Measurements from ENCODE around the gene CMSS1. TPM values are rescaled to one million over a fixed set of nuclear protein-coding genes. Genes with fewer than 3 reads are reported as not detected.
A peak's percentile ranks its signal among the peaks of the same experiment; 100 is the strongest.

CMSS1 gene
- total RNA-seq, 6 experiments from 2014 or later: 10.1 to 14.6 (median 11.6) TPM

DNA sequence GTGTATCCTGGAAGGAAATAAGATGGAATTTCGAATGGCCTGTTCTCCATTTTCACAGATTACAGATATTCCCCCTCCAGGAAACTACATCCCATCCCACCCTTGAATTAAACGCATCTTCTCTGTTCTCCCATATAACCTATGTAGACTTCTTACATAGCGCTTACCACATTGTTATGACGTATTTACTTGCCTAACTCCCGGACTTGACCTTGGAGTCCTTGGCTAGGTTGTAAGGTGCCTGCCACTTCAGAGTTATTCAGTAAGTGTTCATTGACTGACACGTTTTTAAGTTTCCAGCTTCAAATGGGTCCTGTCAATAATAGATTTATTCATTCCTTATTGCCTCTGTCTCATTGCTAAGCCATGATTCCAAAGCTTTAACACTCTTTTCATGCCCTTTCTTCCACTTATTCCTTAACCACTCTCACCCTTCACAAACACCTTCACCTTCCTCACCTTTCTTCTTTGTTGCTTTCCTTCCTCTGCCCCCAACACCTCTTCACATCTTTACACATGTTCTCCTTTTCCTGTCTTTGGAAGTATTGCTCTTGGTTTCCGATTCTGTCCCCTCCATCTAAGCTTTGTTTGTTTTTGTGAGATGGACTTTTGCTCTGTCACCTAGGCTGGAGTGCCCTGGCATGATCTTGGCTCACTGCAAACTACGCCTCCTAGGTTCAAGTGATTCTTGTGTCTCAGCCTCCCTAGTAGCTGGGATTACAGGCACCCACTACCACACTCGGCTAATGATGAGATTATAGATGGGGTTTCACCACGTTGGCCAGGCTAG is 138.3 kb downstream of the CMSS1 start:
- H3K4me1 ChIP-seq: peaks cover 0 to 34% (median 10%) of the 10 kb centered on the region in 4 donors

GRCh38 chr3:99957151-99957796 is 139.6 kb downstream of the CMSS1 start:
- peaks cover 0 to 34% (median 10%) of the 10 kb centered on the region in 4 donors for H3K4me1 ChIP-seq
- H3K9me3 ChIP-seq: no peaks in the 10 kb centered on the region
- intact Hi-C loops (cut with DNase I): no loop called here
- no peak for DNase-seq
- H3K4me3 ChIP-seq: no peak overlapping the region
- peak overlapping the region in 1 of 3 donors; percentile 67 for H3K27ac ChIP-seq
- ATAC-seq: no peak
- H3K27me3 ChIP-seq: no peaks in the 10 kb centered on the region
- no peak for TF ChIP-seq POLR2A (IDR thresholded peaks at IDR 0.05)
- TF ChIP-seq, protein P1, sequence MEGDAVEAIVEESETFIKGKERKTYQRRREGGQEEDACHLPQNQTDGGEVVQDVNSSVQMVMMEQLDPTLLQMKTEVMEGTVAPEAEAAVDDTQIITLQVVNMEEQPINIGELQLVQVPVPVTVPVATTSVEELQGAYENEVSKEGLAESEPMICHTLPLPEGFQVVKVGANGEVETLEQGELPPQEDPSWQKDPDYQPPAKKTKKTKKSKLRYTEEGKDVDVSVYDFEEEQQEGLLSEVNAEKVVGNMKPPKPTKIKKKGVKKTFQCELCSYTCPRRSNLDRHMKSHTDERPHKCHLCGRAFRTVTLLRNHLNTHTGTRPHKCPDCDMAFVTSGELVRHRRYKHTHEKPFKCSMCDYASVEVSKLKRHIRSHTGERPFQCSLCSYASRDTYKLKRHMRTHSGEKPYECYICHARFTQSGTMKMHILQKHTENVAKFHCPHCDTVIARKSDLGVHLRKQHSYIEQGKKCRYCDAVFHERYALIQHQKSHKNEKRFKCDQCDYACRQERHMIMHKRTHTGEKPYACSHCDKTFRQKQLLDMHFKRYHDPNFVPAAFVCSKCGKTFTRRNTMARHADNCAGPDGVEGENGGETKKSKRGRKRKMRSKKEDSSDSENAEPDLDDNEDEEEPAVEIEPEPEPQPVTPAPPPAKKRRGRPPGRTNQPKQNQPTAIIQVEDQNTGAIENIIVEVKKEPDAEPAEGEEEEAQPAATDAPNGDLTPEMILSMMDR (IDR thresholded peaks at IDR 0.05): no peak
- WGBS (ENCODE audit: insufficient coverage, low coverage, low lambda C conversion rate, missing lambda C conversion rate): 84% methylated on average over 4 of the region's 4 CpGs
- H3K36me3 ChIP-seq: no peaks in the 10 kb centered on the region

More for the DNA sequence above, 138.3 kb downstream of the CMSS1 start:
- peak overlapping the region in 1 of 3 donors; percentile 67 for H3K27ac ChIP-seq
- no peaks in the 10 kb centered on the region for H3K27me3 ChIP-seq
- H3K4me3 ChIP-seq: peak overlapping the region in 2 of 3 donors; percentile 7 to 22
- 55% methylated on average over 9 of the region's 10 CpGs for WGBS (ENCODE audit: insufficient coverage, low coverage, low lambda C conversion rate, missing lambda C conversion rate)
- intact Hi-C loops (cut with DNase I): no loop called here
- DNase-seq (no peak), ATAC-seq (peak; percentile 46 to 79 (median 60))
- TF ChIP-seq, protein P1 (IDR thresholded peaks at IDR 0.05): no peak
- TF ChIP-seq POLR2A (IDR thresholded peaks at IDR 0.05): no peak
- no peaks in the 10 kb centered on the region for H3K9me3 ChIP-seq
- H3K36me3 ChIP-seq: no peaks in the 10 kb centered on the region

GRCh38 chr3:99958222-99958912 is 140.7 kb downstream of the CMSS1 start:
- DNase-seq (no peak), ATAC-seq (no peak)
- no peaks in the 10 kb centered on the region for H3K27me3 ChIP-seq
- TF ChIP-seq POLR2A (IDR thresholded peaks at IDR 0.05): no peak
- TF ChIP-seq, protein P1 (IDR thresholded peaks at IDR 0.05): no peak
- intact Hi-C loops (cut with DNase I): no loop called here
- H3K9me3 ChIP-seq: no peaks in the 10 kb centered on the region
- H3K27ac ChIP-seq: no peak overlapping the region
- H3K4me3 ChIP-seq: no peak overlapping the region
- H3K36me3 ChIP-seq: no peaks in the 10 kb centered on the region
- peaks cover 0 to 34% (median 10%) of the 10 kb centered on the region in 4 donors for H3K4me1 ChIP-seq
- WGBS (ENCODE audit: insufficient coverage, low coverage, low lambda C conversion rate, missing lambda C conversion rate): 90% methylated on average over 3 of the region's 3 CpGs

DNA sequence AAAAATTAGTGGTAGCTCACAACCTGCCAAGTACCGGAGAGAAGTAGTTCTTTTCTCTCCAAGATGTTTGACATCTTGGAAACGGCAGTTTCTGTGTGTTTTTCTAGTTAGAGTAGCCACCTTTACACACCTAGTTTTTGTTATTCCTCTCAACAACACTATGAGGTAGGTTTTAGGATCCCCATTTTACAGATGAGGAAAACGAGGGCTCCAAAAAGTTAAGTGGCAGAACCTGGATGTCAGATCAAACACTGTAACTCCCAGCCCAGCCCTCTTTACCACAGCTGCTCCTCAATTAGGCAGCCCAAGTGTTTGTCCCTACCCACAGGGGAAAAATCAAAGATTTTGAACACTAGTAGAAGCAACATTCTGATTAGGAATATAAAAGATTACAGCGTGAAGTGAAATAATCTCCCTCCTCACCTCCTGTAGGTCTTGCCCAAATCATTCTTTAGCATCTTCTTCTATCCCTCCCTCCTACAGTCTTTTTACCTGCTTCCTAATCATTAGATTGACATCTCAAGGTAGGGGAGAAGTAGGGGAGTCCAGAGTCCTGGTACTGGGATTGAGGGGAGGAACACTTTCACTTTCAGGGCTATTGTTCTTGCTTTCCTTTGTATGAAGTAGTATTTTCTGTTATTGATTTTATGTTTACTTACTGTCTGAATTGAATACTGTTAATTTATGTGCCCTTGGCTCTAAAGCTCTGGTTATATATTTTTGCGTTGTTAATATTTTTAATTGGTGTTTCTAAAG is 142.6 kb downstream of the CMSS1 start:
- TF ChIP-seq, protein P1 (IDR thresholded peaks at IDR 0.05): no peak
- TF ChIP-seq POLR2A (IDR thresholded peaks at IDR 0.05): no peak
- no peaks in the 10 kb centered on the region for H3K9me3 ChIP-seq
- ATAC-seq (peak in 1 of 4 donors; percentile 45), DNase-seq (no peak)
- peaks cover 0 to 25% (median 6%) of the 10 kb centered on the region in 4 donors for H3K4me1 ChIP-seq
- no peak overlapping the region for H3K4me3 ChIP-seq
- H3K36me3 ChIP-seq: no peaks in the 10 kb centered on the region
- H3K27me3 ChIP-seq: no peaks in the 10 kb centered on the region
- 73% methylated on average over 5 of the region's 5 CpGs for WGBS (ENCODE audit: insufficient coverage, low coverage, low lambda C conversion rate, missing lambda C conversion rate)
- H3K27ac ChIP-seq: no peak overlapping the region
- intact Hi-C loops (cut with DNase I): no loop called here

Data from right lobe of liver (tissue), 6 donors.